ENCODE results near the gene TNNT1.
"Not testable (repeated sequence)": the region's sequence is repeated elsewhere in the genome, so short reads cannot be mapped to it uniquely, and the experiment has no call there.

TNNT1 gene

DNA sequence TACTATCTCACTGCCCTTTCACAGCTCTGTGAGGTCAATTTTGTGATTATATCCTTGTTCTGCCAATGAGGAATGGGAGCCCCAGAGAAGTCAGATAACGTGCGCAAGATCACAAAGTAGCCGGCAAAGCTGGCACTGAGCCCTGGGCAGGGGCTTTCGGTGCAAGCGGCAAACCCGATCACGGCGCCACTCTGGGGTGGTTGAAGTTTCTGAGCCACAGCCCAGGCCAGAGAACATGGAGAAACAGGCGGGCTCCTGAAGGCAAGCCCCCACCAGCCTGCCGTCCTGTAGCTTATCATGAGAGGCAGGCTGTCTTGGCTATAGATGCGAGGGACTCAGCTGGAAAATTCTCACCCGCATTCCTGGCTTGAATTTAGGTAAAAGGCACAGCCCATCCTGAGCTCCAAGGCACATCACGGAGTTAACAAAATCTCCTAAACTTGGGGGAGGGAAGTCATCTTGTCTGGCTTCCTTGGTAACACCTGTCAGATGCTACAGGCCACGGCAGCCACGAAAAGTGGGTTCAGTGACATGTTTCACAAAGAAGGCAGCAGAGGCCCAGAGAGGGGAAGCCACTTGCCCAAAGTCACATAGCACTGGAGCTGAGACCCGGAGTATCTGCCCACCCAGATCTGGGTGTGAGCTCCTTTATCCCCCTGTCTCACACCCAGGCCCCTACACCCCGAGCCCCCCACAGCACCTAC, 12.5 kb downstream of the TNNT1 start:
- DNase-seq, result no peak

DNA sequence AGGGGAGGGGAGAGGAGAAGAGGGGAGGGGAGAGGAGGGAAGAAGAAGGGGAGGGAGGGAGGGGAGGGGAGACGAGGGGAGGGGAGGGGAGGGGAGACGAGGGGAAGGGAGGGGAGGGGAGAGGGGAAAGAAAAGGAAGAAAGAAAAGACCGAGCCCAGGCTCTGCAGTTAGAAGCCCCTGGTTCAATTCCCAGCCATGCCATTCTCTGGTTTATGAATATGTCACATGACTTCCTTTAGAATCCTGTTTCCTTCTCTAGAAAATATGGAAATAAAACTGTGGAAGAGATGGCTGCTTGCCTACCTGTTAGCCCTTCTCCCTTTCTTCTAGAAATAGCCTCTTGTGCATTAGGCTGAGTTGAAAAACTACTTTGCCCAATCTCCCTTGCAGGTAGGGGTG, 14.3 kb downstream of the TNNT1 start:
- DNase-seq, result no peak

DNA sequence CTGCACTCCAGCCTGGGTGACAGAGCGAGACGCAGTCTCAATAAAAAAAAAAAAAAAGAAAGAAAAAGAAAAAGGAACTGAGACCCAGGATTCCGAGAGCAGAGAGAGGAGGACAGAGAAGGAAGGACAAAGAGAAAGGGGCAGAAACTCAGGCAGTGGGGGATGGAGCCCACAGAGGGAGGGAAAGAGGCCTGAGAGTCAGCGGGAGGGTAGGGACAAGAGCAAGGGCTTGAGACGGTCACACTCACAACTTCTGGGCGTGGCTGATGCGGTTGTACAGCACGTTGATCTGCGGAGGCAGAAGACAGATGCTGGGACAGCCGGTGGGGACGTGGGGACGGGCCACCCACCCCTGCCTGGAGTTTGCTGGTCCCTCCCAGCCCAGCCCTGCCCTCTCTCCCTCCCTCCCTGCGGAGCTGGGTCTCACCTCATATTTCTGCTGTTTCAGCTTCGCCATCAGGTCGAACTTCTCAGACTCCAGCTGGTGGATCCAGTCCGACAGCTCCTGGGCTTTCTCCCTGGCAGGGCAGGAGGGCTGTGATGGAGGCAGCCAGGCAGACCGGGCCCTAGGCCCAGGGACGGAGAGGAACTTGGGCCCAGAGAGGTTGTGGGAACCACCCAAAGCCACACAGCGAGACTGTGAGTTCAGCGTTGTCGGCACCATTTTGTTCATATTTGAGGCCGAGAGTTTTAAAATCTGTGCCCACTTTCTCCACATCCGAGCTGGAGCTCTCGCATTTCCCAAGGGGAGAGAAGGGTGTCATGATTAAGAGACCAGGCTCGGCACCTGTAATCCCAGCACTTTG, 15.2 kb downstream of the TNNT1 start:
- no peak for DNase-seq

DNA sequence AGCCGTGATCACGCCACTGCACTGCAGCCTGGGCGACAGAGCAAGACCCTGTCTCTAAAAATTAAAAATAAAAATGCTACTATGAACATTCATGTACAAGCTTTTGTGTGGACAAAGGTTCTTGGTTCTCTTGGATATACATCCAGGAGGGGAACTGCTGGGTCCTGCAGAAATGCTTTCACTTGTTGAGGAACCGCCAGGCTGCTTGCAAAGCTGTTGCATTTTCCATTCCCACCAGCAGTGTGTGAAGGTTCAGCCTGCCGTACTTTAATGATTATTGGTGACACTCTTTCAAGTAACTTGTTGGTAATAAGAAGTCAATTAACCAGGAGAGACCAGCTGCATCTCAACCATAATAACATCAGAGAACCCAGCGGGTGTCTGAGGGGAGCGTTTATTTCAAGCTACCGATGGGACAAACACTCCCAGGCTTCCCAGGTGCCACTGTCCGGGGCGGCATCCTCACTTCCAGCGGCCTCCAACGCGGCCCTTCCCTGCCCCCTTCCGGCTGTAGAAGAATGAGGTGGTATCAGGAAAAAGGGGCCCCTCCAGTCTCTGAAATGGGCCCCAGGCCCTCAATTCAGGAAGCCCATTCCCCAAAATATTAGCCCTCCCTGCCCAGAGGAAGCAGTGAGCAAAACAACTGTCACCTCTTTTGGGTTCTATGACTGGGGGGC, 16.4 kb downstream of the TNNT1 start:
- no peak for DNase-seq

DNA sequence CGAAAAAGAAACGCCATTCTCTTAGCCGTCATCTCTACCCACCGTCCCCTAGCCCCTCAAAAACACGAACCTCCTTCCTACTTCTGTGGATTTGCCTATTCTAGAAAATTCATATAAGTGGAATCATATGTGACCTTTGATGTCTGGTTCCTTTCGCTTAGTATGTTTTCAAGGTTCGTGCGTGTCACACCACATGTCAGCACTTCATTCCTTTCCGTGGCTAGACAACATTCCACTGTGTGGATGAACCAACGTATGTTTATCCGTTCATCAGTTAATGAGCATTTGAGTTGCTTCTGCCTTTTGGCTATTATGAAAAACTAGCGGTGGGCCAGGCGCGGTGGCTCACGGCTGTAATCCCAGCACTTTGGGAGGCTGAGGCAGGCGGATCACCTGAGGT, 17.6 kb downstream of the TNNT1 start:
- no peak for DNase-seq

DNA sequence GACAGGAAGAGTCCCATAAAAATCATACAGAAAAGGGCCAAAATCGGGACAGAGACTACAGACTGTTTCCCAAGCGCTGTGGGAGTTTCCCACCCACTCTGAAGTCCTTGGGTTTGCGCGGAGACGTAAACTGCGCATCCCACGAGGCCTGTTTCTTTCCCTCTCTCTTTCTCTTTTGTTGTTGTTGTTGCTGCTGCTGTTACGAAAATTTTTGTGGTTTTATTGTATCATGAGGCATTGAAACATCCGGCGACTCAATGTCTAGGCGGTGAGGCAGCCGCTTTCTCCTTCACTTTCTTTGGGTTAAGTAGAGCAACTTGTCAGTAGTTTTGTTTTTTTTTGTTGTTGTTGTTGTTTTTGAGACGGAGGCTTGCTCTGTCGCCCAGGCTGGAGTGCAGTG, 30.0 kb downstream of the TNNT1 start:
- DNase-seq, result no peak

DNA sequence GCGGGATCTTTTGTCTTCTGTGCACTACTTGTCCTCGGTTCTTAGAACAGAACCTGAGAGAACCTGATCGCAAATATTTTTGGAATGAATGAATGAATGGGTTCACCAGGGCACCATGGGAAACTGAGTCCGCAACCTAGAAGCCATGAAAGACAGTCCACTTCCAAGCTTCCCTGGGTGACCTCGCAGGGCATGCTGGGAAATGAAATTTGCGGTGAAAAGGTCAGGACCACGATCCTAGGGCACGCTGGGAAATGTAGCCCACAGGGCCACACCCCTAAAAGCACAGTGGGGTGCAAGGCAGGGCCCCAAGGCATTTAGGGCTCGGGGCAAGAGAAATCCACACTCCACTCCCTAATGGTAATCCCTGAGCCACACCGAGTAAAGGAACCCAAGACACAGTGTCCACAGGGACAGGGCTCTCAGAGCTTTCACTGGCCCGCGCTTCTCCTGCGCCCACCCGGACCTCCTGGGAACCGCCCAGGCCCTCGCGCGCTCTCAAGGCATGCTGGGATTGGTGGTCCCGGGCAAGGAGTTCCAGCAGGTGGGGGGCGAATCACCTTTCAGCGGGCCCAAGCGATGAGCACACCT, 30.5 kb downstream of the TNNT1 start:
- DNase-seq, result no peak

DNA sequence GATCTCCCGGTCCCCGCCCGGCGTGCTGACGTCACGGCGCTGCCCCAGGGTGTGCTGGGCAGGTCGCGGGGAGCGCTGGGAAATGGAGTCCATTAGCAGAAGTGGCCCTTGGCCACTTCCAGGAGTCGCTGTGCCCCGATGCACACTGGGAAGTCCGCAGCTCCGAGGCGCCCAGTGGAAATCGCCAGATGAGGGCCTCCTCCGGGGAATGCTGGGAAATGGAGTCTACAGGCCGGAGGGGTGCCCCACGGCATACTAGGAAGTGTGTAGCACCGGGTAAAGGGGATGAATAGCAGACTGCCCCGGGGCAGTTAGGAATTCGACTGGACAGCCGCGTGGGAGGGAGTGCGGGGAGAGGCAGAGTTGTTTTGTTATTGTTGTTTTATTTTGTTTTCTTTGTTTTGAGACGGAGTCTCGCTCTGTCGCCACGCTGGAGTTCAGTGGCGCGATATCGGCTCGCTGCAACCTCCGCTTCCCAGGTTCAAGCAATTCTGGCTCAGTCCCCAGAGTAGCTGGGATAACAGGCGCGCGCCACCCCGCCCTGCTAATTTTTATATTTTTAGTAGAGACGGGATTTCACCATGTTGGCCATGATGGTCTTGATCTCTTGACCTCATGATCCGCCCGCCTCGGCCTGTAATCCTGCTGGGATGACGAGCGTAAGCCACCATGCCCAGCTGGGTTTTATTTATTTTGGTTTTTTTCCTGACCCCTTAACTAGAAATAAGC, 31.2 kb downstream of the TNNT1 start:
- DNase-seq, result peak; percentile 97

DNA sequence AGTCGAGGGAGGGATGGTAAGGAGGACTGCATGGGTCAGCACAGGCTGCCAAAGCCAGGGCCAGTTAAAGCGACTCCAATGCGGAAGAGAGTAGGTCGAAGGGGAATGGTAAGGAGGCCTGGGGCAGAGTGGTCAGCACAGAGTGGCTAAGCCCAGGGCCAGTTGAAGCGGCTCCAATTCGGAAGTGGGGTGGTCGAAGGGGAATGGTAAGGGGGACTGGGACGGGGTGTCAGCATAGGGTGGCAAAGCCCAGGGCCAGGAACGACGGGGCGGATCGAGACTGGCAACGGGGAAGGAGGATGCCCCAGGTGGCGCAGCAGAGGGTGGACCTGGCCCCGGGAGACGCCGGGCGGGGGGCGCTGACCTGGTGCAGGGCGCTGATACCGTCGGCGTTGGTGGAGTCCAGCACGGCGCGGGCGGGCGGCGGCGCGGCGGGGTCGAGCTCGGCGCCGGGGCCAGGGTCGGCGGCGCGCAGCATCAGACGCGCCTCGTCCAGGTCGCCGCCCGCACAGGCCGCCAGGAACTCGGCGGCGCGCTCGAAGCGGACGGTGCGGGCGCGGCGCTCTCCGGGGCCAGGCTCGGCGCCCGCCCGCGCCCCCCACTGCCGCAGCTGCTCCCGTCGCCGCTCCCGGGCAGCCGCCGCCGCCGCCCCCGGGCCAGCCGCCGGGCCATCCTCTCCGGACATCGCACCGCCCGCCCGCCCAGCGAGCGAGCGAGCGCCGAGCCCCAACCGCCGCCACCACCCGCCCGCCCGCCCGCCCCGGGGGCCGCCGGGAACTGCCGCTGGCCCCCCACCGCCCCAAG, 31.9 kb downstream of the TNNT1 start, which contains the start of gene PPP1R12C:
Gene PPP1R12C, minus strand, starts transcription at position 779 of the 804 bp plus-strand sequence. Its CDS starts 94 bp downstream, at position 685.
- no peak for DNase-seq

DNA sequence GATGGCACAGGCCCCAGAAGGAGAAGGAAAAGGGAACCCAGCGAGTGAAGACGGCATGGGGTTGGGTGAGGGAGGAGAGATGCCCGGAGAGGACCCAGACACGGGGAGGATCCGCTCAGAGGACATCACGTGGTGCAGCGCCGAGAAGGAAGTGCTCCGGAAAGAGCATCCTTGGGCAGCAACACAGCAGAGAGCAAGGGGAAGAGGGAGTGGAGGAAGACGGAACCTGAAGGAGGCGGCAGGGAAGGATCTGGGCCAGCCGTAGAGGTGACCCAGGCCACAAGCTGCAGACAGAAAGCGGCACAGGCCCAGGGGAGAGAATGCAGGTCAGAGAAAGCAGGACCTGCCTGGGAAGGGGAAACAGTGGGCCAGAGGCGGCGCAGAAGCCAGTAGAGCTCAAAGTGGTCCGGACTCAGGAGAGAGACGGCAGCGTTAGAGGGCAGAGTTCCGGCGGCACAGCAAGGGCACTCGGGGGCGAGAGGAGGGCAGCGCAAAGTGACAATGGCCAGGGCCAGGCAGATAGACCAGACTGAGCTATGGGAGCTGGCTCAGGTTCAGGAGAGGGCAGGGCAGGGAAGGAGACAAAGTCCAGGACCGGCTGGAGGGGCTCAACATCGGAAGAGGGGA, 32.7 kb downstream of the TNNT1 start:
- DNase-seq, result peak; percentile 41 to 44

DNA sequence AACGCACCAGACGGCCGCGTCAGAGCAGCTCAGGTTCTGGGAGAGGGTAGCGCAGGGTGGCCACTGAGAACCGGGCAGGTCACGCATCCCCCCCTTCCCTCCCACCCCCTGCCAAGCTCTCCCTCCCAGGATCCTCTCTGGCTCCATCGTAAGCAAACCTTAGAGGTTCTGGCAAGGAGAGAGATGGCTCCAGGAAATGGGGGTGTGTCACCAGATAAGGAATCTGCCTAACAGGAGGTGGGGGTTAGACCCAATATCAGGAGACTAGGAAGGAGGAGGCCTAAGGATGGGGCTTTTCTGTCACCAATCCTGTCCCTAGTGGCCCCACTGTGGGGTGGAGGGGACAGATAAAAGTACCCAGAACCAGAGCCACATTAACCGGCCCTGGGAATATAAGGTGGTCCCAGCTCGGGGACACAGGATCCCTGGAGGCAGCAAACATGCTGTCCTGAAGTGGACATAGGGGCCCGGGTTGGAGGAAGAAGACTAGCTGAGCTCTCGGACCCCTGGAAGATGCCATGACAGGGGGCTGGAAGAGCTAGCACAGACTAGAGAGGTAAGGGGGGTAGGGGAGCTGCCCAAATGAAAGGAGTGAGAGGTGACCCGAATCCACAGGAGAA, 33.5 kb downstream of the TNNT1 start:
- DNase-seq, result no peak

DNA sequence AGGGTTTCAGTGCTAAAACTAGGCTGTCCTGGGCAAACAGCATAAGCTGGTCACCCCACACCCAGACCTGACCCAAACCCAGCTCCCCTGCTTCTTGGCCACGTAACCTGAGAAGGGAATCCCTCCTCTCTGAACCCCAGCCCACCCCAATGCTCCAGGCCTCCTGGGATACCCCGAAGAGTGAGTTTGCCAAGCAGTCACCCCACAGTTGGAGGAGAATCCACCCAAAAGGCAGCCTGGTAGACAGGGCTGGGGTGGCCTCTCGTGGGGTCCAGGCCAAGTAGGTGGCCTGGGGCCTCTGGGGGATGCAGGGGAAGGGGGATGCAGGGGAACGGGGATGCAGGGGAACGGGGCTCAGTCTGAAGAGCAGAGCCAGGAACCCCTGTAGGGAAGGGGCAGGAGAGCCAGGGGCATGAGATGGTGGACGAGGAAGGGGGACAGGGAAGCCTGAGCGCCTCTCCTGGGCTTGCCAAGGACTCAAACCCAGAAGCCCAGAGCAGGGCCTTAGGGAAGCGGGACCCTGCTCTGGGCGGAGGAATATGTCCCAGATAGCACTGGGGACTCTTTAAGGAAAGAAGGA, 34.4 kb downstream of the TNNT1 start:
- no peak for DNase-seq

DNA sequence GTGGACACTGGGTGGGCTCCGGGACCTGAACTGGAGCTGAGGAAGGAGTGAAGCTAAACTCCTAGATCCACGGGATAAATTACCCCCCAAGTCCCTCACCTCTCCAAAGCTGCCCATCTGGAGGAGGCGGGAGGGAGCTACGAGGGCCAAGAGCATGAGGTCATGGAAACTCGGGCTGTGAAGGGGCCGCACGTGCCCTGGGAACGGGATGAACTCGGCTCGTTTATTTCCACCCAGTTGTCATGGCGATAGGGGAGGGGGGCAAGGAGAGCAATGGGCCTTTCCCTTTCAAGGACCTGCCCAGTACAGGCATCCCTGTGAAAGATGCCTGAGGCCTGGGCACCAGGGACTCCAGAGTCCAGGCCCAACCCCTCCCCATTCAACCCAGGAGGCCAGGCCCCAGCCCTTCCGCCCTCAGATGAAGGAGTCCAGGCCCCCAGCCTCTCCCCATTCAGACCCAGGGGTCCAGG, 35.4 kb downstream of the TNNT1 start:
- DNase-seq, result no peak

DNA sequence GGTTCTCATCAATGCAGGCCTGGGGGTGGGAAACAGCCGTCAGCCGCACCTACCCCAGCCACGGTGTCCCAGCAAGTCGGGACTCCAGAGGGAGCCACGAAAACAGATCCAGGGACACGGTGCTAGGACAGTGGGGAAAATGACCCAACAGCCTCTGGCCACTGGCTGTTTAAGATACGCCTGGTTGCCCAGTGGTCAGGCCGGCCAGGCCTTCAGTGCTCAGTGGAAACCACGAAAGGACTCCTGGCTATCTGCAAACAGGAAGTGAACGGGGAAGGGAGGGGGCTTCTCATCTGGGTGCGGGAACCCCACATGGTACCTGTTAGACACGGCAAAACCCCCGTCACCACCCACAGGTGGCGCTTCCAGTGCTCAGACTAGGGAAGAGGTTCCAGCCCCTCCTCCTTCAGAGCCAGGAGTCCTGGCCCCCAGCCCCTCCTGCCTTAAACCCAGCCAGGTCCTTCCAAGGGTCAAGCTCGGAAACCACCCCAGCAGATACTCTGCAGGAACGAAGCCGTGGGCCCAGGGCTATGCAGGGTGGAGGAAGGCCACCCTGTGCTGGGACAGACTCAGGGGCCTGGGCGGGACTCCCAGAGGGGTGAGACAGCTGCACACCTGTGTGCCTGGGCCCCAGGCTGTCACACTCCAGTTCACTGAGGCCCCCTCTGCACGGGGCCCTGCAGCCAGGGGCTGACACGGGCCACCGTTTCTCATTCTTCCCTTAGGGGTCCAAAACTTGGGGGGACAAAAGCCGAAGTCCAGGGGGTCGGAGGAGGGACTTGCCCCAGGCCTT, 36.0 kb downstream of the TNNT1 start:
- no peak for DNase-seq

DNA sequence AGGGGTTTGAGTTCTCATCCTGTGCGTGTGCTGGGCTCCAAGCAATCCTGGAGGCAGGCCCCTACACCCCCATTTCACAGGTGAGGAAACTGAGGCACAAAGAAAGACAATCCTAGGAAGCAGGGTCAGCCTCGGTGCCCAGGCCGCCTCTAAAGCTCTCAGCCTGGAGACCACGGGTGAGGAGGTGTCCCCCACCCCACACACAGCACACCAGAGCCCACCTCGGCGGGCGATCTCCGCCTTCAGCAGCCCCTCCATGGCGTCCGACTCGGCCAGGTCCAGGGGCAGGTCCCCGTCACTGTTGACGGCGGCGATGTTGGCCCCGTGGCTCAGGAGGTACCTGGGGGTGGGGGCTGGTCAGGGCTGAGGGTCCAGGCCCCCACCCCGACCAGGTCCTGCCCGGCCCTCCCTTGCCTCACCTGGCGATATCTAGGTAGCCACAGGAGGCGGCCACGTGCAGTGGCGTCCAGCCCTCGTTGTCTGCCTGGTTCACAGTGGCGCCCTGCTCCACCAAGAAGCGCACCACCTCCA, 36.7 kb downstream of the TNNT1 start:
- no peak for DNase-seq

DNA sequence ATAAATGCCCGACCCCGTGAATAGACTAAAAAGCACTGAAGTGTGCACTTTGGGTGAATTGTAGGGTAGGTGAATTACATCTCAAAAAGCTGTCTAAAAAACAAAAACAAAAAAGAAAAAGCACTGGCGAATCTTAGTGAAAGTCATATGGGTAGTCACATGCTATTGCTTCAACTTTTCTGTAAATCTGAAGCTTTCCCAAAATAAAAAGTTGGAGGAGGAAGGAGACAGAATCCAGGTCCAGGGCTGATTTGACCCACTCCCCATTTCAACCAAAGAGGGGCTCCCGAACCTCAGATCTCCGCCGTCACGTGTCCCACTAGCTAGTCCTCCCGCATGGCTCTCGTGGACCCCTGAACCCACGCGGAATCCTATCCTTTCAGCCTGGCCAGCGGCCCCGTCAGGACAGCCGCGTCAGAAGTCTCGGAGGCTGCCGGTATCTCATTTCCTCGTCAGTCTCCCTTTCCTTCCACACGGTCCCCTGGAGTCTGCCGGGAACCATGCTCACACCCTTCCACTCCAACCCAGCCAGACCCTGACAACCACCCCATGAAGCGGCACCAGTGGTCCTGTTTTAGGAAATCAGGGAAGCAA, 37.7 kb downstream of the TNNT1 start:
- DNase-seq, result no peak

DNA sequence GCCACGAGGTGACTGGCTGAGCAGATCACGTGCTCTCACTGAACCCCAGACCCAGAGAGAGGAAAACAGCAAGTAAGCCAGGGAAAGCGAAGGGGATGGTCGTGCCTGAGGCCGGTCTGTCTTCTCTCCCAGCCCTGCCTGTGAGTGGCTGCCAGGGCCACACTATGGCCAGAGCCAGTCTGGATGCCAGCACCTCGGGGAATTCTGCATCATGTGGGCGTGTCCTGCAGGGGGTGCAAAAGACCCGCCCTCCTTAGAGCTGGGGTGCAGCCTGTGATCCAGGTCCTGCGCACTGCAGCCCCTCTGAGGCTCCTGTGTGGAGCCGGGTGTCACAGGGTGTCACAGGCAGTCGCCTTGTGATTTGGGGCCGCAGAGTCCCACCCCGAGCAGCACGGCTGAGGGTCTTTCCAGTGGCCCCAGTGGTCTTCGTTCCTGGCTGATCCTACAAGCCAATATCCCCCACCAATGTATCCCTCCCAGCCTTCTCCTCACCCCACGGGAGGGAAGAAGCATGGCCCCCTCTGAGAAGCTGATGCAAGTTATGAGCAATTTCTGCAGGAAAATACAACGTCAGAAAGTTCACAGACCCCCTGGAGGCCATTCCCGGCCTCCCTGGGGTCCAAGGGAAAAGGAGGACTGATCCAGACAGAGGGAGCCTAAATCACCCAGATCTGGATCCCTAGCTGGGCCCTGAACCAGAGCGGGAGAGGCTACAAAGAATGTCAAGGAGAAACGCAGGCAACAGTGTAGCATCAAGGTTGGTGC, 39.3 kb downstream of the TNNT1 start:
- DNase-seq, result no peak

DNA sequence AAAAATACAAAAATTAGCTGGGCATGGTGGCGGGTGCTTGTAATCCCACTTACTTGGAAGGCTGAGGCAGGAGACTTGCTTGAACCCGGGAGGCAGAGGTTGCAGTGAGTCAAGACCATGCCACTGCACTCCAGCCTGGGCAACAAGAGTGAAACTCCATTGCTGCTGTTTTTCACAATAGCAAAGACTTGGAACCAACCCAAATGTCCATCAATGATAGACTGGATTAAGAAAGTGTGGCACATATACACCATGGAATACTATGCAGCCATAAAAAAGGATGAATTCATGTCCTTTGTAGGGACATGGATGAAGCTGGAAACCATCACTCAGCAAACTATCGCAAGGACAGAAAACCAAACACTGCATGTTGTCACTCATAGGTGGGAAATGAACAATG, 41.8 kb downstream of the TNNT1 start:
- not testable (repeated sequence) for DNase-seq
